ENCODE measurements around the gene UNC5C.

- no peak for TF ChIP-seq CTCF (conservative IDR thresholded peaks at IDR 0.05; ENCODE audit: low read depth, low read length)
- no peak for TF ChIP-seq EZH2 (IDR thresholded peaks at IDR 0.05; ENCODE audit: borderline replicate concordance, low read depth, low read length, poor library complexity, severe bottlenecking)
Observed at GRCh38 chr4:95560774-95561173, 12.0 kb upstream of the UNC5C start.
